Measurements from ENCODE around the gene PPP4R2.
"Not testable (repeated sequence)": the region's sequence is repeated elsewhere in the genome, so short reads cannot be mapped to it uniquely, and the experiment has no call there.

DNA sequence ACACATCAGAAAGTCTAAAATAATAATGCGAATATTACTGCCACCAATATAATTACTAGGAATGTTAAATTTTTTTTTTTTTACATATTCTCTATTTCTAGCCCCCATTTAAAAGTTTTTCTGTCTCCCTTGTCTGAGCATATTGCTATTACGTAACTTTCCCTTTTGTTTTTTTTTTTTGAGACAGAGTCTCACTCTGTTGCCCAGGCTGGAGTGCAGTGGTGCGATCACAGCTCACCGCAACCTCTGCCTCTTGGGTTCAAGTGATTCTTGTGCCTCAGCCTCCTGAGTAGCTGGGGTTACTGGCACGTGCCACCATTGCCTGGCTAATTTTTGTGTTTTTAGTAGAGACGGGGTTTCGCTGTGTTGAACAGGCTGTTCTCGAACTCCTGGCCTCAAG, 6.4 kb downstream of the PPP4R2 start:
- TF ChIP-seq CTCF (IDR thresholded peaks at IDR 0.05); EZH2 (IDR thresholded peaks at IDR 0.05; ENCODE audit: borderline replicate concordance, insufficient read depth, low read depth, low read length, poor library complexity, severe bottlenecking): not testable (repeated sequence)
